Measurements from ENCODE around the gene CTNNA3.

The CTNNA3 gene

DNA sequence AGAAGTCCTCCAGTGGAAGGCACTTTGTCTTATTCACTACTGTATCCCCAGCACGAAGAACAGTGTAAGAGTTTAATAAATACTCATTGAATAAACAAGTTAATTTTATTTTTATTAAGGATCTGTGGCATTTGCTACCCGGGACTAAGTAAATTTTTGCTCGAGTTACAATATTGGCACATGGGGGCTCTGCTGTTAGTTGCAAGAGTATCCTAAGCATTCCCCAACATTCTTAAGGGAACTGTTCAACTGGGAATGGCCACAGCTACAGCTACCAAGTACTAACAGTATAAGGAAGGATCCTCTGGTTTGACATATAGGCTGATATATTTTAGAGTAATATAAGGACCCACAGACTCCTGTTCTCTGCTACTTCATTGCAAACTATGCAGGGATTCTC, 778.9 kb downstream of the CTNNA3 start:
- no peaks in the 10 kb centered on the region for H3K9me3 ChIP-seq (ENCODE audit: control insufficient read depth, low read depth, low read length)
- no peak overlapping the region for H3K27ac ChIP-seq (ENCODE audit: low read length)
- no peaks in the 10 kb centered on the region for H3K27me3 ChIP-seq (ENCODE audit: control insufficient read depth, insufficient read depth, low read length)
- H3K4me3 ChIP-seq (ENCODE audit: low read length): no peak overlapping the region
- no peaks in the 10 kb centered on the region for H3K36me3 ChIP-seq (ENCODE audit: control insufficient read depth, low read depth, low read length)
- no peaks in the 10 kb centered on the region for H3K4me1 ChIP-seq (ENCODE audit: control insufficient read depth, low read depth, low read length)
- no peak overlapping the region for H3K9ac ChIP-seq (ENCODE audit: low read length)

DNA sequence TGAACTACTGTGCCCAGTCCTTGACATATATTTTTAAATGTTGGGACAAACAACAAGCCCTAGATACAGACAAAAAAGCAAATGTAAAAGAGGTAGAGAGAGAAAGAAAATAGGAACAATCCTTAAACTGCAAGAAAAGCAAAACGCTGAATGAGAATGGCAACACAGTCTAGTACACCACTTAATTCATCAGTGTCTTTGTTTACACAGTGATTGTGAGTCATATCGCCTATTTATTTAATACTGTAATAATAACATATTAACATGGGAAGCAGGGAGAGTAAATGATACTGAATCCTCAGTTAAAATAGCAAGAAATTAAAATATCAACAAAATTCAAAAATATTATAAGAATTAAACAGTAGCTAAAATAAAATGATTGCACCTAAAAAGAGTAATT, 780.0 kb downstream of the CTNNA3 start:
- Histone ChIP-seq H3K36me3 (ENCODE audit: control insufficient read depth, low read depth, low read length) (no peaks in the 10 kb centered on the region), H3K4me1 (ENCODE audit: control insufficient read depth, low read depth, low read length) (no peaks in the 10 kb centered on the region), H3K4me3 (ENCODE audit: low read length) (no peak overlapping the region), H3K9ac (ENCODE audit: low read length) (no peak overlapping the region), H3K27ac (ENCODE audit: low read length) (no peak overlapping the region), H3K9me3 (ENCODE audit: control insufficient read depth, low read depth, low read length) (no peaks in the 10 kb centered on the region), H3K27me3 (ENCODE audit: control insufficient read depth, insufficient read depth, low read length) (no peaks in the 10 kb centered on the region)

DNA sequence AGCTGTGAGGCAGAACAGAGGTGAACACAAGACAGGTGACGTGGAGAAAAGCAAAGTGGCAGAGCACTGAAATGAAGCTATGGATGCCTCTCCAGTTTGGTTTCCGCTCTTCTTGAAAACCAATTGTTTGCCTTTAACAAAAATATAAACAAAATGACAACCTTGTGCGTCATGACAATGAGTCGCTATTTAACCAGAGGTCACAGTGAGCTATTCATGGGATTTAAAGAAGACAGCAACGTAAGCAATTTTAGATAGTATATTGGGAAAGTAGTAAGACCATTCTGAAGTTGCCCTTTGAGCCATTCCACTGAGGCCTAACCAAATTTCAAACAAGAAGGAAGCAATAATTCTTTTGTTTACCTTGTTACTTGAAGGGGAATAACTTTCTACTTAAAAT, 785.3 kb downstream of the CTNNA3 start:
- H3K27me3 ChIP-seq (ENCODE audit: control insufficient read depth, insufficient read depth, low read length): no peaks in the 10 kb centered on the region
- H3K4me1 ChIP-seq (ENCODE audit: control insufficient read depth, low read depth, low read length): no peaks in the 10 kb centered on the region
- H3K4me3 ChIP-seq (ENCODE audit: low read length): no peak overlapping the region
- no peak overlapping the region for H3K27ac ChIP-seq (ENCODE audit: low read length)
- H3K9ac ChIP-seq (ENCODE audit: low read length): no peak overlapping the region
- H3K36me3 ChIP-seq (ENCODE audit: control insufficient read depth, low read depth, low read length): no peaks in the 10 kb centered on the region
- H3K9me3 ChIP-seq (ENCODE audit: control insufficient read depth, low read depth, low read length): no peaks in the 10 kb centered on the region

DNA sequence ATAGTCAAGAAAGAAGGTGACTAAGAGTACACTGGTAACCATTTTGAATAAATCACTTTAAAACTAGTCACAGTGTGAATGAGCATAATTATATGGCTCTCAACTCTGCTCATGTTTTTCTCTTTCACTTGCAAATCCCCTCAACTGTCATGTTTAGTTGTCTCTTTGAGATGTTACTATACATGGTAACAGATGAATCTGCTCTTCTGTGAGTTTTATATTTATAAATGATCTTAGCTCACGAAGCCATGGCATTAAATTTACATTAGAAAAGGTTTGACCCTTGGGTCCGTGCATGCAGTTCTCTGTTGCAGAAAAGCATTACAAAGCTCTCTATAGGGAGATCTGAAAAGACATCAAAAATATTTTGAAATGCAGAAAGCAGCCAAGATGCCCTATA, 803.1 kb downstream of the CTNNA3 start:
- Histone ChIP-seq H3K27ac (ENCODE audit: low read length) (no peak overlapping the region), H3K36me3 (ENCODE audit: control insufficient read depth, low read depth, low read length) (no peaks in the 10 kb centered on the region), H3K9me3 (ENCODE audit: control insufficient read depth, low read depth, low read length) (no peaks in the 10 kb centered on the region), H3K9ac (ENCODE audit: low read length) (no peak overlapping the region), H3K4me1 (ENCODE audit: control insufficient read depth, low read depth, low read length) (peaks cover 20% of the 10 kb centered on the region), H3K4me3 (ENCODE audit: low read length) (peak overlapping the region; percentile 14), H3K27me3 (ENCODE audit: control insufficient read depth, insufficient read depth, low read length) (no peaks in the 10 kb centered on the region)

DNA sequence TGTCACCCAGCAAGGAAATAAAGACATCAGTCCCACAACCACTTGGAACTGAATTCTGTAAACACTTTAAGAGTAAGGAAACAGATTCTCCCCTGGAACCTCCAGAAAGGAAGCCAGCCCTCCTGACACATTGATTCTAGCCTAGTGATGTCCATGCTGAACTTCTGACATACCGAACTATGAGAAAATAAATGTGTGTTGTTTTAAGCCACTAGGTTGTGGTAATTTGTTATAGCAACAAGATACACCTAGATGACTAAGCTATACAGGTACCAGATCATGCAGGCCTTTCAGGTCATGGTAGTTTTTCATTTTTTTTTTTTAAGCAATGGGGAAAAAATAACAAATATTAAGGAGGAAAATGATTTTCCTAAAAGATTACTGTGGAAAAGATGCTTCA, 807.8 kb downstream of the CTNNA3 start:
- Histone ChIP-seq H3K9me3 (ENCODE audit: control insufficient read depth, low read depth, low read length) (no peaks in the 10 kb centered on the region), H3K9ac (ENCODE audit: low read length) (no peak overlapping the region), H3K4me1 (ENCODE audit: control insufficient read depth, low read depth, low read length) (peaks cover 12% of the 10 kb centered on the region), H3K27me3 (ENCODE audit: control insufficient read depth, insufficient read depth, low read length) (no peaks in the 10 kb centered on the region), H3K36me3 (ENCODE audit: control insufficient read depth, low read depth, low read length) (no peaks in the 10 kb centered on the region), H3K27ac (ENCODE audit: low read length) (no peak overlapping the region), H3K4me3 (ENCODE audit: low read length) (no peak overlapping the region)

DNA sequence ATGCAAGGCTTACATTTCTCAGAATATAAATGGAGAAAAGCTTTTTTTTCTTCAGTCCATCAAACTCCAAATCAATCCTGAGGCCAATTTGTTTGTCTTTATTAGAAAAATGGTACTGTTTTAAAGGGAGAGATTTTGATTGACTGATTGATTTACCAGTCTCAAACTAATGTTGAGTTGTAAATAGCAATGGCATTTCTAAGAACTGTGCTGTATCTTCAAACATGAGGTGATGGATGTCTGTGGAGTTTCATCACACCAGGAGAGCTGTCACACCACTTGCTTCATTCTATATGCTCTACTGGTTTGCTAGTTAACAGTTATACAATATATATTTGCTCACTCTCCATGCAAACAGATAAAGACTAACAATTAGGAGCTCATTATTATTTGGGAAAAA, 809.1 kb downstream of the CTNNA3 start:
- Histone ChIP-seq H3K36me3 (ENCODE audit: control insufficient read depth, low read depth, low read length) (no peaks in the 10 kb centered on the region), H3K4me1 (ENCODE audit: control insufficient read depth, low read depth, low read length) (no peaks in the 10 kb centered on the region), H3K4me3 (ENCODE audit: low read length) (no peak overlapping the region), H3K9ac (ENCODE audit: low read length) (no peak overlapping the region), H3K27ac (ENCODE audit: low read length) (no peak overlapping the region), H3K27me3 (ENCODE audit: control insufficient read depth, insufficient read depth, low read length) (no peaks in the 10 kb centered on the region), H3K9me3 (ENCODE audit: control insufficient read depth, low read depth, low read length) (no peaks in the 10 kb centered on the region)

DNA sequence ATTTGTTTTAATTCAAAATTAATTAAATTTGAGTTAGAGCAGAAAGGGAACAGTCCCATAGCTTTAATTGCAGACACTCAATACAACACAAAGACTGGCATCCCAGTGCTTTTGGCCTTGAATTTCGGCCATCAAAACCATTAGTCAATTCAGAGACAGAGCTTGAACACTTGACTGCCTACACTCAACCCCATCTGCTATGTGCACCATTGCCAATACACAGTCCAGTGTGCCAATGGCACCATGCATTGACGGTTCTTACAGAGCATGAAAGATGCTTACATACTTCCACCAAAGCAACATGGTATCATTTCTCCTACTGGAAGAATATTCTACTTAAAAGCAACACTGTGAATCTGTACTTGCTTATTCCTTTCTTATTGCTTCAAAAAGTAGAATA, 813.7 kb downstream of the CTNNA3 start:
- H3K4me1 ChIP-seq (ENCODE audit: control insufficient read depth, low read depth, low read length): no peaks in the 10 kb centered on the region
- no peak overlapping the region for H3K27ac ChIP-seq (ENCODE audit: low read length)
- H3K36me3 ChIP-seq (ENCODE audit: control insufficient read depth, low read depth, low read length): no peaks in the 10 kb centered on the region
- H3K4me3 ChIP-seq (ENCODE audit: low read length): no peak overlapping the region
- no peaks in the 10 kb centered on the region for H3K27me3 ChIP-seq (ENCODE audit: control insufficient read depth, insufficient read depth, low read length)
- H3K9ac ChIP-seq (ENCODE audit: low read length): no peak overlapping the region
- no peaks in the 10 kb centered on the region for H3K9me3 ChIP-seq (ENCODE audit: control insufficient read depth, low read depth, low read length)

DNA sequence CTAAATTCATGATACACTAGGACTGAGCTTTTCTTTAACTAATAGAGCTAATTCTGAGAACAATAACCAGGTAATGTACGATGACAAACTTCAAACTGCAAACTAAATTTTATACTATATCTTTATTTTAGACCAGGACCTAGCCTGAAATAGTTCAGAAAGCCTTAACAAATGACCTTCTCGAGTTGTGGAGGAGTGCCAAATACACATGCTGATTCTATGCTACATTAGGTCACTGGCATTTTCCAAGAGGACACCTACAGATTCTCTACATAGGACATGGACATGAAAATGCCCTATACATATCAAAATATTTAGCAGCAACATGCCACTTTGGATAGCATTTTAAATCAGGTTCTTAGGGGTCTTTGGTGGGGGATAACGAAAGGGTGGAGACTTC, 814.2 kb downstream of the CTNNA3 start:
- no peaks in the 10 kb centered on the region for H3K36me3 ChIP-seq (ENCODE audit: control insufficient read depth, low read depth, low read length)
- no peaks in the 10 kb centered on the region for H3K4me1 ChIP-seq (ENCODE audit: control insufficient read depth, low read depth, low read length)
- no peaks in the 10 kb centered on the region for H3K27me3 ChIP-seq (ENCODE audit: control insufficient read depth, insufficient read depth, low read length)
- H3K4me3 ChIP-seq (ENCODE audit: low read length): no peak overlapping the region
- no peak overlapping the region for H3K27ac ChIP-seq (ENCODE audit: low read length)
- no peaks in the 10 kb centered on the region for H3K9me3 ChIP-seq (ENCODE audit: control insufficient read depth, low read depth, low read length)
- H3K9ac ChIP-seq (ENCODE audit: low read length): no peak overlapping the region

DNA sequence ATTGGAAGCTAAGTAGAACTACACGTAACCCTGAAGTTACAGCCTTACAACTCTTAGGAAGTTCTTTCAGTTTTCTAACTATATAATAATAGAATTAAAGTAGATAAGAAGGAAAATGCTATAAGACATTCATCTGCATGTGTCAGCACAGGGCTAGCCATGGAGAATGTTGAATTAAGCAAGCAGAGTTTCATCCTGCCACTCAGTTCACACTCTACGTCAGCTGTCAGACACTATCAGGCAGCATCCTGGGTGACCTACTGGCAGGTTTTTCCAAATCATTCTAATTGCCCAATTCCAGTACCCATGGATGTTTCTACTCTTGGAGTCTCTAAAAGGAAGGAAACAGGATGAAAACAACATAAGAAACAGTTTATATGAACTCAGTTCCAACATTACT, 815.2 kb downstream of the CTNNA3 start:
- Histone ChIP-seq H3K9me3 (ENCODE audit: control insufficient read depth, low read depth, low read length) (no peaks in the 10 kb centered on the region), H3K9ac (ENCODE audit: low read length) (no peak overlapping the region), H3K4me1 (ENCODE audit: control insufficient read depth, low read depth, low read length) (no peaks in the 10 kb centered on the region), H3K4me3 (ENCODE audit: low read length) (no peak overlapping the region), H3K27me3 (ENCODE audit: control insufficient read depth, insufficient read depth, low read length) (no peaks in the 10 kb centered on the region), H3K27ac (ENCODE audit: low read length) (no peak overlapping the region), H3K36me3 (ENCODE audit: control insufficient read depth, low read depth, low read length) (no peaks in the 10 kb centered on the region)

DNA sequence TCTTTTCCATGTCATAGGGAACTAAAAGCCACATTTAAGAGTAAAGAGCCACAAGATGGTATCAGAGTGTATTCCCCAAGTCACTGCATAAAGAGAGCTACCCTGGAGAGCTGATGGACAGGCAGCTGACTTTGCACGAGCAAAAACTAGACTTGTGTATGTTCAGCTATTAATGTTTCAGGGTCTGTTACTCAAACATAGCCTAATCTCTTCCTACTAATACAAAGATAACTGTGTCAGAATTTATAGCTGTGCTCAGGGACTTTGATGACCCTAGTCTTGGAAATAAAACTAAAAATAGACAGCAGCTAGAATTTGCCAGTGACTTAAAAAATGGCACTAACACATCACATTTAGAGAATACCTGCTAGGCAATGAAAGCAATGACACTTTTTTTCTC, 815.7 kb downstream of the CTNNA3 start:
- H3K4me3 ChIP-seq (ENCODE audit: low read length): no peak overlapping the region
- H3K9ac ChIP-seq (ENCODE audit: low read length): no peak overlapping the region
- no peaks in the 10 kb centered on the region for H3K9me3 ChIP-seq (ENCODE audit: control insufficient read depth, low read depth, low read length)
- no peak overlapping the region for H3K27ac ChIP-seq (ENCODE audit: low read length)
- H3K4me1 ChIP-seq (ENCODE audit: control insufficient read depth, low read depth, low read length): no peaks in the 10 kb centered on the region
- H3K27me3 ChIP-seq (ENCODE audit: control insufficient read depth, insufficient read depth, low read length): no peaks in the 10 kb centered on the region
- H3K36me3 ChIP-seq (ENCODE audit: control insufficient read depth, low read depth, low read length): no peaks in the 10 kb centered on the region

DNA sequence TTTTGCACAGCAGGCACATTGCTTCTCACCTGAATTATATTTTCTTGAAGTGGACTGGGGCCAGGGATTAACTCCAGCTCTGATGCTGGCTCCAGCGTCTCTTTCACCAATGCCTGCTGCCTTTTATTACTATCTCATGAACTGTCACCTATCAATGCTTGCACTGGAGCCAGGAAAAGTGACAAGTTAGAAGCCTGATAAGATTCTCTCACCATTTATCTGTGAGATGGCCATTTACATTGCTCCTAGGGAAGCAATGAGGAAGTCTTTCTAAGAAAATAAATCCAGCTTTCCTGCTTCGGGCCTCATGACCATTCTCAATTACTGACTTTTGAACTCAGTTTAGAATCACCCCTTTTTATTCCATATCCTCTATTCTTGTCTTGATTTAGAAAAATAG, 818.6 kb downstream of the CTNNA3 start:
- H3K27me3 ChIP-seq (ENCODE audit: control insufficient read depth, insufficient read depth, low read length): no peaks in the 10 kb centered on the region
- H3K9me3 ChIP-seq (ENCODE audit: control insufficient read depth, low read depth, low read length): no peaks in the 10 kb centered on the region
- H3K4me1 ChIP-seq (ENCODE audit: control insufficient read depth, low read depth, low read length): peaks cover 4% of the 10 kb centered on the region
- no peak overlapping the region for H3K4me3 ChIP-seq (ENCODE audit: low read length)
- H3K9ac ChIP-seq (ENCODE audit: low read length): no peak overlapping the region
- H3K27ac ChIP-seq (ENCODE audit: low read length): no peak overlapping the region
- H3K36me3 ChIP-seq (ENCODE audit: control insufficient read depth, low read depth, low read length): no peaks in the 10 kb centered on the region

DNA sequence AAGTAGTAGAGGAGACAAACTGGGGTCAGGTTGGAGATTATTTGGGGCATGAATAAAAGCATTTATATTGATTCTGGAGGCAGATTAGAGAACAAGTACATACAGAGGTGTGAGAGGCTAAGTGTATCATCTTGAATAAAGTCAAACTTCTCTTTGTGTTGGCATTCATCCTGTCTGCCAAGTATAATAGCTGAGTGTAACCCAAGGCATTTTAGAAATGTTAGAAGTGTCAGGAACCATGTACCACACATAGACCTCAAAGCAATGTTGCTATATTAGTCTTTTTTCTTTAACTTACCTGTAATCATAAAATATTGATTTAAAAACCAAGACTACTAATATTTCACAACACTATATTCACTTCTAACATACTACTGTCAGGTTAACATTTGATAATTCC, 826.4 kb downstream of the CTNNA3 start:
- no peaks in the 10 kb centered on the region for H3K27me3 ChIP-seq (ENCODE audit: control insufficient read depth, insufficient read depth, low read length)
- no peak overlapping the region for H3K9ac ChIP-seq (ENCODE audit: low read length)
- H3K36me3 ChIP-seq (ENCODE audit: control insufficient read depth, low read depth, low read length): no peaks in the 10 kb centered on the region
- H3K4me1 ChIP-seq (ENCODE audit: control insufficient read depth, low read depth, low read length): peaks cover 4% of the 10 kb centered on the region
- H3K27ac ChIP-seq (ENCODE audit: low read length): no peak overlapping the region
- H3K4me3 ChIP-seq (ENCODE audit: low read length): no peak overlapping the region
- H3K9me3 ChIP-seq (ENCODE audit: control insufficient read depth, low read depth, low read length): no peaks in the 10 kb centered on the region
